GM21423 (cell line): Measurements from ENCODE around the gene MRPS25.
A peak's percentile ranks its signal among the peaks of the same experiment; 100 is the strongest.

Experiments
- ATAC-seq: cut with Tn5 transposase; IDR thresholded peaks from one replicate; pipeline ENCODE4 v1.9.1; 2021; ENCODE audit warnings: mild to moderate bottlenecking, moderate library complexity; ENCODE audit not compliant: unreplicated experiment

MRPS25 gene

DNA sequence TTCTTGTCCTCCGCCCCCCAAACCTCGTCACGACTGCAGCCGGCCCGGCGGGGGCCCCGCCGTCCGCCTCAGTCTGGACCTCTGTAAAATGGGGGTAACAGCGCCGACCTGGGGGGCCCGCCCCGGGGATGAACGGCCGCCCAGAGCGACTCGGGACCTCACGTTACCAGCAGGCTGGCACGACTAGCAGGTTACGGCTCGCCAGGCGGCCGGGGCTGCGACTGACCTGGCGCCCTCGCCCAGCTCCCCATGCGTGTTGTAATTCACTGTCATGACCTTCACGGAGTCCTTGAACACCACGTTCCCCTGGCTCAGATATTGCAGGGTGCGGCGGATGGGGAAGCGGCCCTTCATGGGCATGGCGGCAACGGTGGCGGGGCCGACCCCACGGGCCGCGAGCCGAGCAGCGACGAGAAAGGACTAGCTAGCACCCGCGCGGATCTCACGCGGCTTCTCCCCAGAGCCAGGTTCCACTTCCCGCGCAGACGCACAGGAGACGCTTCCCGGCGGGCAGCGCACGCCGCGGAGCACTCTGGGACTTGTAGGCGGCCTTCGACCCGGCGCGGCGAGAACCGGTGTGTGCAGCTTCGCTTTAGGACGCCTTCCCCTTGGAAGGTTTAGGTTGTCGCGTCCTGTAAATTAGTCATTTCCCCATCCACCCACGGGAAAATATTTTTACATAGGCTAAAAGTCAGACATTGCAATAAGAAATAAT, at the start of gene MRPS25:
Gene MRPS25 (minus strand): TSS at position 481 of the 715 bp plus-strand sequence. CDS start 121 bp downstream, at position 360.
- peak; percentile 96 for ATAC-seq

DNA sequence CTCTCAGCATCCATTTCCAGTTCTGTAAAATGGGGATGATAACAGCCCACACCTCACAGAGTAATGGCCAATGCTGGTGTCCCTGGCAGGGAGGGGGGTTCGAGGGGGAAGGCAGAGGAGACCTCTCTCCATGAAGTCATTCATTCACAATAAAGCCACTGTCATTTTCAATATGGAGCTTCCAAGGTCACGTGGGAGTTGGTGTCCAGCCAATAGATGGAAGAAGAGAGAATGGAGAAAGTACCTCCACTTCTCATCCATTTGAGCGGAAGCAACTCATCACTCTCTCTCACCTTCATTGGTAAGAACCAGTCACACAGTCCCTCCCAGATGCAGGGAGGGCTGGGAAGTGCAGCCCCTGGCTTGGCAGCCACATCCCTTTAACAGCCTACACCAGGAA, 48.8 kb upstream of the MRPS25 start:
- ATAC-seq = no peak

DNA sequence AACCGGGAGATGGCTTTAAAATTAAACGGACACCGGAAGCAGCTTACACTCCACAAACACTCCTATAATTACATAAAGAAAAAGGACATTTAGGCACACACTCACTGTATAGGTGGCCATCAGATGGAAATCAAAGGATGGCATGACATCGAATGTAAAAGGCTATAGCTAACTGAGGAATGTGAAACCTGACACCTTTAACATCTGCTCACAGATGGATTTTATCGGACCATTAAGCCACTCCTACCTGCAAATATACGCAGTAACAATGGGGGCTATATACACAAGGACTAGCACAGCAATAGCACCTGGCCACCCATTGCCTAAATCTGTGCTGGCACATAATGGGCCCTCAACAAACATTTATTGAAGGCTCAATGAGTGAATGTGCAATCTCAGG, 48.4 kb upstream of the MRPS25 start:
- no peak for ATAC-seq

DNA sequence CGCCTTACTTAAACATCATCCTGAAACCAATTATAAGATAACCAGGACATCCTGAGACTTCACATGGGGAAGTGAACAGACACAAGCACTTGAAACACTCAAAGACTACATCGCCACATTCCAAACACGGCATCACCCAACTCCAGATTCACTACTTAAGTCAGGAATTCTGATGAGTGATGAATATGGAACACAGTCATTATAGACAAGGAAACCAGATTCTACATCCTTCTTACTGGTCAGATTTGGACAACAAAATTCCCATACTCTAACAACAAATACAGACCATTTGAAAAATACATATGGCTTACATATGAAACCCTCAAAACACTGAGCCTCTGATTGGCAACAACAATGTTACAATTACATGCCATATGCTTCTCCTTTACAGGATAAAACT, 46.9 kb upstream of the MRPS25 start:
- ATAC-seq = no peak

DNA sequence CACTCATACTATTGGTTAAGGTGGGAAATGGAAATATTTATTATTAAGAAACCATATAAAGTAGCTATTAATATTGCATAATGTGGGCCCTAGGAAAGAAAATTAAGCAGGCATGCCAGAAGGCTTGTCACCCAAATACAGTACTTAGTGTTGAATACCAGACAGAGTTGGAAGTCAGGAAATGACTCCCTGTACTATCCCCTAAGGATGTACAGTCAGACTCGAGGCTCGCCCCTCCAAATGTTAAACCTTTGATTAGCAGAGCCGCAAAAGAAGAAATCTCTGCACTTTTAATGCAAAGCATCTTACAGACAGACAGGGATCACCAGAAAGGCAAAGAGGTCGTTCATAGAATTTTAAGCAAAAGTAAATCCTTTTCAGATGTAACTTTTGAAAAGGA, 45.1 kb upstream of the MRPS25 start:
- no peak for ATAC-seq

DNA sequence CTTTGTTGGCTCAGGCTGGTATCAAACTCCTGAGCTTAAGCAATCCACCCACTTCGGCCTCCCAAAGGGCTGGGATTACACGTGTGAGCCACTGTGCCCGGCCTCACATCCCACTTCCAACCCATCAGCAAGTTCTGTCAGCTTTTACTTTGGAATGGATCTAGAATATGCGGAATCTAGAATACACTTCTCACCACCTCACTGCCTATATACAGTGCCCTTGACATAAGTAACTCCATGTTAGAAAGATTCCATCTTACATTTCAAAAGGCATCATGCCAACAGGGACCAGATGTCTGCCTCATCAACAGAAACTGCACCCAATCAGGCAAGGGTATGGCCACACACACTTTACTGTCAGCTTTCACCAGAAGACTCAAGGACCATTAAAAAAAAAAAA, 43.8 kb upstream of the MRPS25 start:
- ATAC-seq = no peak

DNA sequence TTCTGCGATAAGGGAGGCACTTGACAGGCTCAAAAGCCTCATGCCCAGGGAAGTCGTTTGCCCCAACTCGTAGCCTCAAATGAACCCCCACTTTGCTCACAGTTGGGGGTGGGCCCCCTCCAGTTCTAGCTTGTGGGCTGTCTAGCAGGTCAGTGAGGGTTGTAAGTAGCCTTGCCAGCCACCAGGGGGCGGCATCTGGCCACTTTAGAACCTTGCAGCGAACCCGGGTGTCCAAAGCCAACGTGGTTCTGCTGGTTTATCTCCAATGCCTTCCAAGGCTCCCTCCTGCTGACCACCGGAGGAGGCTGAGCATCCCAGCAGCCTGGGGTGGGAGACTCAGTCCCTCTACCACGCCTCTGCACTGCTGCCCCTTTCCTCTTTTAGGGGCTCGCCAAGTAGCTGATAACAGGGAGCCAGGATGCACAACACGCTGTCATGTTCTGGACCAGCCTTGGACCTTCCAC, 43.0 kb upstream of the MRPS25 start:
- no peak for ATAC-seq

DNA sequence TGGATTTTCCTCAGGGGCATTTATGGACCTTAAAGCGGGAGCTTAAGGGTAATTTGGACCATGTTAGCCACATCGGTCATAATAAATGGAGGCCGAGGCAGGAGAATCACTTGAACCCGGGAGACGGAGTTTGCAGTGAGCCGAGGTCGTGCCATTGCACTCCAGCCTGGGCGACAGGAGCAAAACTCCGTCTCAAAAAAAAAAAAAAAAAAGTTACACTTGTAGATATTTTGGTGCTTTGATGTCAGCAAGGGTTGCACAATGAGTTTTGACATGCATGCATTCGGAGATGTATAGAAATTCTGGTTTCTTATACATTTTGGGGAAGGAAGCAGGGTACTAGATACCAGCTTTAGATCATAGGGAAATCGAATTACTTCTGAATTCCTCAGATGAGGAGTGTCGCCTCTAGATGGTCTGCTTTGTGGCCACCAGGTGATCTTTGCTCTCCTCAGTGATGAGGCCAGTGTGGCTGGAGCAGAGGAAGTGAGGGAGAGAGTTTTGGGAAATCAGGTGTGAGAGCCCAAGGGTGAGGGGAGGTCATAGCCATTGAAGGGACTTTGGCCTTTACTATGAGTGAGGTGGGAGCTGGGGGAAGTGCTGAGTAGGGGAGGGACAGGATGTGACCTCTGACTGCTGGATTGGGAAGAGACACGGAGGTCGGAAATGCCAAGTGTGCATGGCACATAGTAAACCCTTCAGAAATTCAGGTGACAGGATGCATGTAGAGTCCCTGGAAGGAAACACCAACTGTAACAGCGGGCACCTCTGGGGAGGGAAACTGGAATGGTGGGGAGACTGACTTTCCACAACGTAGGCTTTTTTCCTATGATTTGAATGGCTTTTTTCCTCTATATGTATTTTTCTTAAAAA, 42.2 kb upstream of the MRPS25 start:
- ATAC-seq = no peak

DNA sequence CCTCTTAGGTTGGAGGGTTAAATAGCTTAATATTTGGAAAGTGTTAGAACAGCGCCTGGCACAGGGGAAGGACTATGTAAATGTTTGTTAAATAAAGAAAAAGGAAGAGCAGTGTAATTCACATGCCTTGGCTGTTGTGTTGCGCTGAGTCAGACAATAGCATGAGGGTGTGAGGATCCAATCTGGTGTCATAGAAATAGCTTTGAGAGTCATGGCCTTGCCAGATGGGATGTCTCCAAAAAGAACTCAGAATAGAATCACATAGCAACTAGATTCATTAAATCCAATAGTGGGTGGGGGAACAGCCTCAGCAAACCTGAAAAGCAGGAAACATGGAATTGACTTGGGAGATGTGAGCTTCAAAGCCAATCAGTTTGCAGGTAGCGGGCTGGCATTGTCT, 37.7 kb upstream of the MRPS25 start:
- ATAC-seq = no peak

DNA sequence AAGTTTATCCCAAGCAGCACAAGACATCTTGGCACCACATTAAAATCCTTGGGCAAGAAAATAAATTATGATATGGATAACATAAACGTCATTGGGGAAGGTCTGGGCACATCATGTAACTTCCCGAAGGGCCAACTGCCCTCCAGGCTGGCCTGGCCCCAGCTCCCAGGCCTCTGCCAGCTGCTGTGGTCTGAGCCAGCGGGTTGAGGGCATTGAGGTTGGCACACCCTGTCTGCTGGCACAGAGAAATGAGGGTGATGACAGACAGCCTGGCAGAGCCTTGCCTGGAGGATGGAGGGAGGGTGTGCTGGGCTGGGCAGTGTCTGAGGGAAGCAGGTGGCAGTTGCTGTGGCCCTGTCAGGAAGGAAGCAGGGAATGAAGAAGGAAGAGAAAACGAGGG, 37.1 kb upstream of the MRPS25 start:
- ATAC-seq = no peak

DNA sequence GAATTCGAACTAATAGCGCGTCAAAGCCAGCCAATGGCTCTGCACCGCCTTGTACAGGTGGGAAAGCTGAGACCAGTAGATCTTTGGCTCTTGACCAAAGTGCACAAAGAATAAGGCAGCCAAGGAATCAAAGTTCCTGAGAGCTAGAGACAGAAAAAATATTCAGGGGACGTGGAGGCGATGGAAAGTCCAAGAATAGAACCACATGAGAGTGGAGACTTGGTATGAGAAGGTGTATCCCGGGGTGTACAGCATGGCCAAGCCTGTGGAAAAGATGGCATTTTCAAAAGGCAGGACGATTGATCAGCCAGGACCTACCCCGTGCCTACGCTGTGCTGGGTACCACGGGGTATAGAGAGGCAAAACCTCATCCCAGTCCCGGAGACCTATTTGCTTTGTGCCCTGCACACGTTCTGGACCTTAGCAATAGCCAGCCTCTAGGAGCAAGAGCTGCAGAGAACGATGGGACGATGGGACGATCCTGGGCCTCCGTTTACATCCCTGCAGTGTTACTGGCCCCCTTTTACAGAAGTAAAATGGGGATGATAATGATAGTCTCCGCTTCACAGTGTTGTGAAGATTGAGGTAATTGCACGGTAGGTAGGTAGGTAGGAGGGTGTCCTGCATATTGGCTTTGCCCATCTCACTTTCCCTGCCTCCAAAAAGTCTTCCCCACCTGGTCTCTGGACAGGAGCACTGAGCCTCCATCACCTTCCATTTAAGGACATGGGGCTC, 34.4 kb upstream of the MRPS25 start:
- ATAC-seq = no peak

DNA sequence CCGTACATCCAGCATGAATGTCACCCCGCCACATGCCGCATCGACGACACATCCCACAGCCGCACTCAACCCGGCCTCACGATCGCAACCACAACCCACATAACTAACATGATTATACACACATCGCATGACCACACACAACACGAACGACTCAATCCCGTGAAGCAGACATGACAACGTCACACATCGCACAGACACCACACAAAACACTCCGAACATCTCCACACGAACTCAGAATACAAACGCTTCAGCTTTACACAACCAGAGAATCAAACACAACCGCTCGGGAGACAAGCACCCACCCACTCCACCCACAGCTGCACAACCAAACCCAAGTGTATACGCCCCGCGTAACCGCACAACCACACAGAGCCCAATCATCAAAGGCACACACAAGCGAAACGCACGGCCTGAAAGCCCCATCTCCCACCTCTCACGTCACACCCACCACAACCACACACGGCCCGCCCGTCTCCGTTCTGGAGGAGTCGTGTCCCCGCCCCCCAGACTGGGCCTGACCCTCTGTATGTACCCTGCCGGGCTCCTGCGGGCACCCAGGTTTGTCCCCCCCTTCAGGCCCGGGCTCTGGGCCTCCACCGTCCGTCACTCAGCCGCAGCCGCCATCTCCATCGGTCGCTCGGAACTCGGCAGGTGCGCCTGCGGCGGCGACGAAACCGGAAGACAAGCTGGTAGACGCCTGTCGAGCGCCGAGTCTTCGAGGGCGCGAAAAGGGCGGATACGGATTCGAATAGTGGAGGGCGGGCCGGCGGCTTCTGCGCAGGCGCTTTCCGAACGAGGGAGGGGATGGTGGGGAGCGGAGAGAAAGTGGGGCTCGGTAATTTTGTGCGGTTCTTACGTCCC, 33.6 kb upstream of the MRPS25 start, which contains the start of gene RBSN:
Gene RBSN (minus strand): TSS at position 646 of the 861 bp plus-strand sequence. CDS start 3,028 bp downstream, outside the sequence.
- ATAC-seq = peak; percentile 89

DNA sequence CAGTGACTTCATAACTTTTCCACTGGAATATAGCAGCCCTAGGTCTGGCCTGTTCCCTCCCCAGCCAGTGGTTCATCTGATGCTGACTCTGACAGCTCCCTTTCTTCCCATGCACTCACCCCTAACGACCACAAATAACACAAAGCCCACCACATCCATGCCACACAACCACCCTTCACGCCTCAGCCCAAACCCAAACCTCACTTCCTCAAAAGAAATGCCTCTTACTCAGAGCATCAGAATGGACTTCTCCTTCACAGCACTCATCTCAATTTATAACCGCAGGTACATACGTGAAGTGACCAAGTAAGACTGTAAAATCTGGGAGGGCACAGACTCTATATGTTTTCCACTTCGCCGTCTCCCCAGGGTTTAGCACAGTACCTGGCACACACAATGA, 32.8 kb upstream of the MRPS25 start:
- no peak for ATAC-seq

DNA sequence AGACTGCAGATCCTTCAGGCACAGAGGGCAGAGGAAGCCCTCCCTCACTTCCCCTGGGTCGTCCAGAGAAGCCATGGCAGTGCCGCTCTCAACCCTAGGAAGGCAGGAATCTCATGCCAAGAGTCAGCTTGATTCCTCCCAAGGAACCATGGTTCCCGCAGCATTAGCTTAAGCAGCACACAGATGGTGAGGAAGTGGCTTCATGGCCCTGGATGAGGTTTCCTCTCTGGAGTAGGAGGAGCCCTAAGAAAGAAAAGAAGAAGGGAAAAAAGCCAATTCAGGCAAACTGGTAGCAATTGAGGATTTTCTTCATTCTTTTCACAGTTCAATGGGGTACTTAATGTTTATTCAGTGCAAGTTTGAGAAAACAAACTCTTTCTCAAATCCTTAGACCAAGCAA, 30.9 kb upstream of the MRPS25 start:
- no peak for ATAC-seq

DNA sequence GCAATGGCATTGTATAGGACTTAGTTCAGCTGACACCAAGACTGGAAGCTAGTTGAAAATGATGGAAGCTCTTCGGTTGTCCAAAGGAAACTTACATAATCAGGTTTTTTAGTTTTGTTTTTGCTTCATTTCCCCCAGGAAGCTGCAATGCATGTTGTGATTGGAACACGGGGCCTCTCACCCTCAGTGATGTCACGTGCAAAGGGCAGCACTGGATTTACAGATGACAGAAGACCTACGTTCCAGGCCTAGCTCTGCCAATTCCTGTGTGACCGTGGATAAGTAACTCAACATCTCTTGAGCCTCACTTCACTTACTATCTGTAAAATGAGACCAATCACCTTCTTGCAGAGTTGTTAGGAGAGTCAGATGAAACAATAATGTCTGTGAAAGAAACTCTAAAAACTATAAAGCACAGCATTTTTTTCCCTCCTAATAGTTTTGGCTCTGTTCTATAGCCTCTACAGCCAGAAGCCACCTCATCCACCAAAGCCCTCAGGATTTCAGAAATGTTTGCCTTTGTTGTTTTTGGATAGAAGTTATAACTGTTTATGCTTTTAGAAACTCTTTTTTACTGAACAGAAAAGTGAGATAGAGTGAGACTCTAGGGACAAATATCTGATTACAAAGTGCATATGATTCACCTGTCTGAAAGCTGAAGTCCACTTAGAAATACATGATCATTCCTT, 29.2 kb upstream of the MRPS25 start:
- no peak for ATAC-seq

DNA sequence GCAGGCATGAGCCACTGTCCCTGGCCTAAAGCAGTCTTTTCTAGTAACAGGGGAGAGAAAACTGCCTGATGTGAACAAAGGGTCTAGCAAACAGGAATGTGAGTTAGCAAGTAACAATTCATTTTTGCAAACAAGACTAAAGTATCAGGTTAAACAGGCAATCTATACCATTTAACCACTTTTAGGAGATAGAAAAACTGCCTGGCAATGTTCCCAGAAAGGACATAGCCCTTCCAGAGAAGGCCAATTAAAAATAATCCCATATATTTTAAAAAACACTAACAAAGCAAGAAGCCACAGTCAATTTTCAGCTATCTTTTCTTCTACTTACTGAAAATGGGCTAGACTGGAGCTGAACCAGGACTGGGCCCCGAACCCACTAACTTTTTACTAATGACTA, 27.6 kb upstream of the MRPS25 start:
- no peak for ATAC-seq

DNA sequence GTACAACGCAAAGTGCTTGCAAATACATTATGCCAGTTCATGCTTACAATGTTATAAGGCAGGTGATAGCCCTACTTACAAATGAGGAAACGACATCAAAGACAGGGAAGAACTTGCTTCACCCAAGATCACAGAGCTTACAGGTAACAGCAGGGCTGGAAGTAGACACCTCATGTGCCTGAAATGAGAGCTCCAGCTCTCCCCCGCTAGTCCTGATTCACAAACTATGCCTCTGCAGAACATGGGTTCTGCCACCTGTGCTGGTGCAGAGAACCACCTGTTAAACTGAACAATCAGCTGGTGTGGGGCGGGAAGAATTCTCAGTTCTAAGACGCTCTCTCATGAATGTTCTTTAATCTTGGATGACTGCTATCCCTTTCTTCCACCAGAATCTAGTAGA, 26.5 kb upstream of the MRPS25 start:
- ATAC-seq = no peak

DNA sequence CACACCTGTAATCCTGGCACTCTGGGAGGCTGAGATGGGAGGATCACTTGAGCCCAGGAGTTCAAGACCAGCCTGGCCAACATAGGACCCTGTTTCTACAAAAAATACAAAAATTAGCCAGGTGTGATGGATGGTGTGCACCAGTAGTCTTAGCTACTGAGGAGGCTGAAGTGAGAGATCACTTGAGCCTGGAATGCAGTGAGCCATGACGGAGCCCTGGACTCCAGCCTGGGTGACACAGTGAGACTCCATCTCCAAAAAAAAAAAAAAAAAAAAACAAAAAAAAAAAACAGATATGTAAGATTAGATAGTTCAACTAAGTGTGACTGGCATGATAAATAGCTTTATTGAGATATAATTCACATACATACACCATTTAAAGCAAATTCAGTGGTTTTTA, 24.1 kb upstream of the MRPS25 start:
- ATAC-seq = no peak

DNA sequence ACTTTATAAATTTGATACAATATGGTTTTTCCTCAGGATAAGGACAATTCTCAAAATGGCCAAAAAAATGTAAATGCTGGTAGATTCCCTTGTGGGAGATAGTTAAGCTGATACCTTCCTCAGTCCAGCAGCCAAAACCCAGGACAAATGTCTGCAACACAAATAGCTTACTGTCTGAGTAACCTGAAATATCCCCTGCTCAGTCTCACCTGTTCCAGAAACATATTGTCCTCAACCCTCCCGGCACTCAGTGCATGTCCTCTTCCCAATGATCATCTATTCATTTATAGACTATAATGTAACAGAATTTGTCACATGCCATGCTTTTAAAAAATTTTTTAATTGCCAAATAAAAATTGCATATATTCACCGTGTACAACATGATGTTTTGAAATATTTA, 21.6 kb upstream of the MRPS25 start:
- no peak for ATAC-seq

DNA sequence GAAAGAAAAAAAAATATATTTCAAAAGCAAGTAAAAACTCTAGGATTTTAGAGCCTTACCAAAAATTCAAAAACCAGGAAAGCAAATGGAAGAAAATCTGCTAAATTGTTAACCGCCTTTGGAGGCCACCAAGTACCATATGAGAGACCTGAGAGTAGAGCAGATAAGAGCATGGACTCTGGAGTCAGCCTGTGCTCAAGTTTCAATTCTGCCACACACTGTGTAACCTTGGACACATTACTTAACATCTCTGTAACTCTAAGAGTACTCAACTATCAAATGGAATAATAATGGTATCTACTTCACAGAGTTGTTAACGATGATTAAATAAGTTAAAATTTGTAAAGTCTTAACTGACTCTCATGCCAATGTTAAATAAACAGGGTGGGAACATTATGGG, 21.1 kb upstream of the MRPS25 start:
- no peak for ATAC-seq
